Measurements from ENCODE around the gene KDM3B. TPM values are rescaled to one million over a fixed set of nuclear protein-coding genes. Genes with fewer than 3 reads are reported as not detected.

The KDM3B gene
- total and polyA plus RNA-seq, 2 experiments from 2014 or later, result 25.8 to 86.6 TPM

DNA sequence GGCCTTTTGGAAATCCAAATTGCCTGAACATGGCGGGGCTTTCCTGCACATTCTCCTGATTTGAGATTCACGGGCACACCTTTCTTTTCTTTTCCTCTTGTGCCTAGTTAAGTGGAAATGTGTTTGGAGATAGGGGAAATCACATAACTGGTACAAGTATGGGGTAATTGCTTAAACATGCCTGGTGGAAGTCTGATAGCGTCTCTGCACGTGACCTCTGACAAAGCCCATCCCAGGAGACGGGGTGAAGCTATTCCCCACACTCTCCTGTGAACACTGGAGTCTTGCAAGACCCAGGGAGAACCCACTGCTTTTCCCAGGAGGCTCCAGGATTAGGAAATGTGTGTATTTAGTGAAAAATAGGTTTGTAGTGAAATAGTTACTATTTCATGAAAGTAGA, 83.5 kb downstream of the KDM3B start:
- peaks cover 26% of the 10 kb centered on the region for H3K4me1 Mint-ChIP-seq
- ATAC-seq (no peak), DNase-seq (ENCODE audit: low spot score) (no peak)
- no peak overlapping the region for H3K4me3 Mint-ChIP-seq
- H4K20me1 ChIP-seq (replicated peaks; ENCODE audit: insufficient read depth), result no peaks in the 10 kb centered on the region; the same call in 1 of the 2 replicates
- peaks cover 35% of the 10 kb centered on the region for H3K36me3 Mint-ChIP-seq (ENCODE audit: low read depth)
- no peak overlapping the region for H3K27ac Mint-ChIP-seq
- H3K4me2 ChIP-seq, result no peak overlapping the region
- H3K9me3 Mint-ChIP-seq, result no peaks in the 10 kb centered on the region
- H3K4me1 ChIP-seq (ENCODE audit: insufficient read depth), result peaks cover 11% of the 10 kb centered on the region
- H3F3A ChIP-seq (replicated peaks; ENCODE audit: low read depth), result peaks cover 19% of the 10 kb centered on the region
- H2AFZ ChIP-seq, result no peak overlapping the region
- H3K79me2 ChIP-seq (replicated peaks; ENCODE audit: insufficient read depth), result no peaks in the 10 kb centered on the region
- H3K27me3 ChIP-seq (ENCODE audit: insufficient read depth), result no peaks in the 10 kb centered on the region; the same call in 1 of the 2 replicates
- H3K4me3 ChIP-seq, result no peak overlapping the region
- TF ChIP-seq POLR2AphosphoS5 (IDR thresholded peaks at IDR 0.05; ENCODE audit: low read depth) (no peak), STAT1 (IDR thresholded peaks at IDR 0.05; ENCODE audit: unreplicated experiment) (no peak), EZH2 (IDR thresholded peaks at IDR 0.05; ENCODE audit: low read depth, unreplicated experiment) (no peak), EZH2phosphoT487 (IDR thresholded peaks at IDR 0.05; ENCODE audit: unreplicated experiment) (no peak), NANOG (IDR thresholded peaks at IDR 0.05; ENCODE audit: borderline replicate concordance) (no peak), ZNF331 (CRISPR knock-in tag; IDR thresholded peaks at IDR 0.05; ENCODE audit: low read depth) (no peak), ZNF114 (CRISPR knock-in tag; IDR thresholded peaks at IDR 0.05) (no peak), CREB1 (CRISPR knock-in tag; IDR thresholded peaks at IDR 0.05; ENCODE audit: low read depth) (no peak)
- TF ChIP-seq, protein P1, sequence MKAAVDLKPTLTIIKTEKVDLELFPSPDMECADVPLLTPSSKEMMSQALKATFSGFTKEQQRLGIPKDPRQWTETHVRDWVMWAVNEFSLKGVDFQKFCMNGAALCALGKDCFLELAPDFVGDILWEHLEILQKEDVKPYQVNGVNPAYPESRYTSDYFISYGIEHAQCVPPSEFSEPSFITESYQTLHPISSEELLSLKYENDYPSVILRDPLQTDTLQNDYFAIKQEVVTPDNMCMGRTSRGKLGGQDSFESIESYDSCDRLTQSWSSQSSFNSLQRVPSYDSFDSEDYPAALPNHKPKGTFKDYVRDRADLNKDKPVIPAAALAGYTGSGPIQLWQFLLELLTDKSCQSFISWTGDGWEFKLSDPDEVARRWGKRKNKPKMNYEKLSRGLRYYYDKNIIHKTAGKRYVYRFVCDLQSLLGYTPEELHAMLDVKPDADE (IDR thresholded peaks at IDR 0.05), result no peak
- TF ChIP-seq, protein P2, sequence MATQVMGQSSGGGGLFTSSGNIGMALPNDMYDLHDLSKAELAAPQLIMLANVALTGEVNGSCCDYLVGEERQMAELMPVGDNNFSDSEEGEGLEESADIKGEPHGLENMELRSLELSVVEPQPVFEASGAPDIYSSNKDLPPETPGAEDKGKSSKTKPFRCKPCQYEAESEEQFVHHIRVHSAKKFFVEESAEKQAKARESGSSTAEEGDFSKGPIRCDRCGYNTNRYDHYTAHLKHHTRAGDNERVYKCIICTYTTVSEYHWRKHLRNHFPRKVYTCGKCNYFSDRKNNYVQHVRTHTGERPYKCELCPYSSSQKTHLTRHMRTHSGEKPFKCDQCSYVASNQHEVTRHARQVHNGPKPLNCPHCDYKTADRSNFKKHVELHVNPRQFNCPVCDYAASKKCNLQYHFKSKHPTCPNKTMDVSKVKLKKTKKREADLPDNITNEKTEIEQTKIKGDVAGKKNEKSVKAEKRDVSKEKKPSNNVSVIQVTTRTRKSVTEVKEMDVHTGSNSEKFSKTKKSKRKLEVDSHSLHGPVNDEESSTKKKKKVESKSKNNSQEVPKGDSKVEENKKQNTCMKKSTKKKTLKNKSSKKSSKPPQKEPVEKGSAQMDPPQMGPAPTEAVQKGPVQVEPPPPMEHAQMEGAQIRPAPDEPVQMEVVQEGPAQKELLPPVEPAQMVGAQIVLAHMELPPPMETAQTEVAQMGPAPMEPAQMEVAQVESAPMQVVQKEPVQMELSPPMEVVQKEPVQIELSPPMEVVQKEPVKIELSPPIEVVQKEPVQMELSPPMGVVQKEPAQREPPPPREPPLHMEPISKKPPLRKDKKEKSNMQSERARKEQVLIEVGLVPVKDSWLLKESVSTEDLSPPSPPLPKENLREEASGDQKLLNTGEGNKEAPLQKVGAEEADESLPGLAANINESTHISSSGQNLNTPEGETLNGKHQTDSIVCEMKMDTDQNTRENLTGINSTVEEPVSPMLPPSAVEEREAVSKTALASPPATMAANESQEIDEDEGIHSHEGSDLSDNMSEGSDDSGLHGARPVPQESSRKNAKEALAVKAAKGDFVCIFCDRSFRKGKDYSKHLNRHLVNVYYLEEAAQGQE (IDR thresholded peaks at IDR 0.05; ENCODE audit: unreplicated experiment), result no peak
- TF ChIP-seq, protein P3, sequence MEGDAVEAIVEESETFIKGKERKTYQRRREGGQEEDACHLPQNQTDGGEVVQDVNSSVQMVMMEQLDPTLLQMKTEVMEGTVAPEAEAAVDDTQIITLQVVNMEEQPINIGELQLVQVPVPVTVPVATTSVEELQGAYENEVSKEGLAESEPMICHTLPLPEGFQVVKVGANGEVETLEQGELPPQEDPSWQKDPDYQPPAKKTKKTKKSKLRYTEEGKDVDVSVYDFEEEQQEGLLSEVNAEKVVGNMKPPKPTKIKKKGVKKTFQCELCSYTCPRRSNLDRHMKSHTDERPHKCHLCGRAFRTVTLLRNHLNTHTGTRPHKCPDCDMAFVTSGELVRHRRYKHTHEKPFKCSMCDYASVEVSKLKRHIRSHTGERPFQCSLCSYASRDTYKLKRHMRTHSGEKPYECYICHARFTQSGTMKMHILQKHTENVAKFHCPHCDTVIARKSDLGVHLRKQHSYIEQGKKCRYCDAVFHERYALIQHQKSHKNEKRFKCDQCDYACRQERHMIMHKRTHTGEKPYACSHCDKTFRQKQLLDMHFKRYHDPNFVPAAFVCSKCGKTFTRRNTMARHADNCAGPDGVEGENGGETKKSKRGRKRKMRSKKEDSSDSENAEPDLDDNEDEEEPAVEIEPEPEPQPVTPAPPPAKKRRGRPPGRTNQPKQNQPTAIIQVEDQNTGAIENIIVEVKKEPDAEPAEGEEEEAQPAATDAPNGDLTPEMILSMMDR (conservative IDR thresholded peaks at IDR 0.05; ENCODE audit: low read depth in 2 of 2), result no peak
- H3K9me2 ChIP-seq (ENCODE audit: insufficient read depth), result no peaks in the 10 kb centered on the region
- no peak overlapping the region for H3K27ac ChIP-seq (ENCODE audit: low read depth)
- H3K36me3 ChIP-seq (ENCODE audit: insufficient read depth), result peaks cover 23% of the 10 kb centered on the region
- H3K27me3 Mint-ChIP-seq (ENCODE audit: insufficient read depth, low read depth, poor library complexity), result peaks cover 22% of the 10 kb centered on the region

All from GM23338 (cell line).